GM18870 (cell line): Measurements from ENCODE around the gene HDAC7.

Source experiments
- ATAC-seq: cut with Tn5 transposase; IDR thresholded peaks from one replicate; pipeline ENCODE4 v1.9.1; 2021; ENCODE audit warnings: moderate library complexity; ENCODE audit not compliant: unreplicated experiment

Gene HDAC7

DNA sequence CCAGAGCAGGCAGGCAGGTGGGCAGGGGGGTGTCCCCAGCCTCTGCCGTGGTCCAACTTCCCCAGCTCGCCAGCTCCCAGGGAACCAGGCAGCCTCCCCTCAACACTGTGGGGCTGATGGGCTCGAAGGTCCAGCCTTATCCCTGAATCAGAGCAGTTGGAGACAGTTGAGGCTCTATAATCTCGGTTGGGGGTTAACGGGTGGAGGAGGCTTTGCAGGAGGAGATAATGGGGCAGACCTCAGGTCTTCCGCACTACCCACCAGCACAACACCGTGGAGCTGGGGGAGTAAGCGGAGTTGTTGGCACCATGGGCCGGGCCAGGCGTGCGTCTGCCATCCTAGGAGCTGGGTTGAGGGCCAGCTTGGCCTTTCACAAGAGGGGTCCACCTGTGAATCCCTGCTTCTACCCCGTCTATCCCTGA lies 13.9 kb upstream of the HDAC7 start:
- no peak for ATAC-seq

DNA sequence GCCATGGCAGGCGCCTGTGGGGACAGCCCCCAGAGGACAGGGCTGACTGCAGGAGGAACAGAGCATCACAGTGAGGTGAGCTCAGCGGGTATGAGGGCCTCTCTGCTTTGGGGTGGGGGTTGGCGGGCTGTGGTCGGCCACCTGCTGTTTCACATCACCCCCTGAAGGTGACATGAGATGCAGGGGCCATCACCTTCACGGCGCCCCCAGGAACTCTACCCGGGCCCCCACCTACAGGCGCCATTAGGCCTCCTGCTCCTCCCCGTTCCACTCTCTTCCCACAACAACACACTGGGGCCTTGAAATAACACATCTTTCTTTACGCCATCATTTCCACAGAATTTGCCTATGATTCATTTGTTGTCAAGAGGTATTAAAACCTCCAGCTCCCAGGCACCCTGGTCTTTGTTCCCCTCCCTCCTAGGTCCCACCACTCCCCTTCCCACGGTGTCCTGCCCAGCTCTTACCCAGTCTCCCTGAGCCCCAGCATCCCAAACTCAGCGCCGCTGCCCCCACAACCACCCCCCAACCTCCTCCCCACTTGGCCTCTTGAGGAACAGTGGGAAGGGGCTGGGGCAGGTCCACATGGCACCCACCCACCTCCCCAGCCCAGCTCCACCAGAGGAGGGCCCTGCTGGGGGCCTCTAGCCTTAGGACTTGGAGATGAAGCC lies 12.7 kb upstream of the HDAC7 start:
- no peak for ATAC-seq

DNA sequence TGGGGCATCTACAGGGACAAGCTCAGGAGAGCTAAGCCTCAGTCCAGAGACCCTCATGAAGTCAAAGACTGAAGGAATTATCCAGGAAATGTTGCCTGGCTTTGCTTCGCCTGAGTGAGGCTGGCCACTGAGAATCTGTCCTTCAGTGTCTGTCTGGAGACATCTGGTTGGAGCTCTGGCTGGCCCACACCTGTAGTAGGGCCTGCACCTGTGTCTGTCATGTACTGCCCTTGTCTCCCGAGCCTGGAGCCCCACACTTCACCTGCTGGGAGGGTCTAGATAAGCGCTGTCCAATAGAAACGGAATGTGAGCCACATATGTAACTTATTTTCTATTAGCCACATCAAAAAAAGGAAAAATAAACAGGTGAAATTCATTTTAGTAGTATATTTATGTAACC lies 9.9 kb upstream of the HDAC7 start:
- no peak for ATAC-seq

GRCh38 chr12:47828976-47829482 lies 9.3 kb upstream of the HDAC7 start:
- no peak for ATAC-seq

DNA sequence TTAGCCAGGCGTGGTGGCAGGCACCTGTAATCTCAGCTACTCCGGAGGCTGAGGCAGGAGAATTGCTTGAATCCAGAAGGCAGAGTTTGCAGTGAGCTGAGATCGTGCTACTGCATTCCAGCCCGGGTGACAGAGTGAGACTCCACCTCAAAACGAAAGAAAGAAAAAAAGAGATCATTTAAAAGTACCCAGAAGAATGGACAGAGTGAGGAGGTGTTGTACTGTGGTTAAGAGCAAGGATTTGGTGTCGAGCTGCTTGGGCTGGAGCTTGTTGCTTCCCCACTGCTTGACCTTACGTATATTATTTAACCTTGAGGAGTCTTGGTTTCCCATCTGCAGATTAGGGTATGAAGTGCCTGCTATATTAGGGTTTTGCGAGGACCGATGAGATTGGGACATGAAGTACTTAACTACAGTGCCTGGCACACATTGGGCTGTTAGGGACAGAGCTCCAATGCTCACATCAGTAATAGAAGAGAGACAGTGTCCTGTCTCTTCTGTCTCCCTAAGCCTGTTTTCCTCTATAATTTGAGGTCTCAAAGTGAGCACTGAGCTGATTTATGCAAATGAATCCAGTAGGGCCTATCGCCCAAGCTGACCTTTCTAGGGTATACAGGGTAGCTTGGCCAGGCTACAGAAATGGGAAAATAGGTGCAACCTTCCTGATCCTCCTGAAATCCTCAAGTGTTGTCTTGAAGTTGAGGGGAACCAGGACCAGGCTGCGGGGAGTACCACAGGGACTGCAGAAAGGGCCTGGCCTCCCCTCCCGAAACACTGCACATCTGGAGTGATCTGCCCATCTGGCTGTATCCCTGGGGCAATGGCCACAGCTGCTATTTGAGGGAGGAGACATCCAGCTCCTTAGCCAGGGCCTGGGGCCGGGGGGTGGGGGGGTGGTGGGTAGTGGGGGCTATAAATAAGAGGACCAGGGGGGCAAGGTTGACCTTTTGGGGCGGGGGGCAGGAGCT lies 8.6 kb upstream of the HDAC7 start:
- ATAC-seq, result no peak

GRCh38 chr12:47825173-47825639 lies 5.5 kb upstream of the HDAC7 start:
- no peak for ATAC-seq

DNA sequence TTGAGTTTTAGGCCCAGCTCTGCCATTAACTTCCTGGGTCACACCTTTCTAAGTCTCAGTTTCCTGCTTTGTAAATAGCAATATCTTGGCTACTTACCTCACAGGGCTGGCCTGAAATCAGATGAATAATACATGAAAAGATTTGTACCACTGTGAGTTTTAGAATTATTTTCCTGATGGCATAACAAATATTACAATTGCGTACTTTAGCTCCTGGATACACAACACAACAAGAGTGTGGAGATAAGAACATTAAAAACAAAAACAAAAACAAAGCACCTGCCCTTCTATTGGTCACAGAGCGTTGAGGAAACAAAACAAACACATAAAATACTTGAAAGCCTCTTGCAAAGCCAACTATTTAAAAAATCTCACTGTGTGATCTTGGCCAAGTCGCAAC lies 4.9 kb upstream of the HDAC7 start:
- ATAC-seq, result no peak

DNA sequence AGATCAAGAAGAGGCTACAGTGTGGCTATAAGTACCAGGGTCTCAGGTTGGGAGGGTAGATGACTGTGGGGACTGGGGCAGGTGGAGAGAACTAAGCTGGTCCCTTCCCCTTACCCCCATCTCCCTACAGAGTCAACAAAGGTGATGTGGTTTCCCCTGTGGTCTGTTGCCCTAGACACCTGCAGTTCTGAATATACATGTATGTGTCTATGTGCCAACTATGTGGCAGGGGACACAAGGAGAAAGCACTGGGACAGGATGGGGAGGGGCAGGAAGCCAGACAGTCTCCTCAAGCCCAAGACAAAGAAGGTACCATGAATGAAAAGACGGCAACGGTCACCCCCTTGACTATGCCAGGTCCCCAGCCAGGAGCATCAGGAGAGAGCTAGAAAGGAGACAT lies 4.5 kb upstream of the HDAC7 start:
- ATAC-seq, result no peak

DNA sequence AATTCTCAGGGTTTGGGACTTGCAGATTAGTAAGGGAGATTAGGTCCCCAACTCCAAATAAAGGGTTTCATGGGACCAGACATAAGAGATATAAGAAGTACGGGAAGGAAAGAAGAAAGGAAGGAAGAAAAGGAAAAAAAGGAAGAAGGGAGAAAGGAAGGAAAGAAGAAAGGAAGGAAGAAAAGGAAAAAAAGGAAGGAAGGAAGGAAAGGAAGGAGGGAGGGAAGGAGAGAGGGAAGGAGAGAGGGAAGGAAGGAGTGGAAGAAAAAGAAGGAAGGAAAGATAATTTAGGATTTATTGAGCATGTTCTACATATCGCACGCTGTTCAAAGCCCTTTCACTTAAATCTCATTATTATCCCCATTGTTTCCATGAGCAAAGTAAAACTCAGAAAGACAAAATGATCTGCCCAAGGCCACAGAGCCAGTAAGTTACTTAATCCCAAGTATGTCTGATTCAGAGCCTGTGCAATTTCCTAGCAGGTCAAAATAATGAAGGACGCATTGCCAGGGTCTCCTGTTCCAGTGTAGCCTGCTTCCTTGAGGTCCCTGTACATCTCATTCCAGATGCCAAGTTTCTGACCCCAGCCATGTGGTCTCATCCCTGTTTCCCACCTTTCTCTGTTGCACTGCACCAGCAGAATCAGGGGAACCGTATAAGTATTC lies 3.9 kb upstream of the HDAC7 start:
- ATAC-seq, result no peak

- ATAC-seq, result no peak
Observed at GRCh38 chr12:47822863-47823262, 3.2 kb upstream of the HDAC7 start.

DNA sequence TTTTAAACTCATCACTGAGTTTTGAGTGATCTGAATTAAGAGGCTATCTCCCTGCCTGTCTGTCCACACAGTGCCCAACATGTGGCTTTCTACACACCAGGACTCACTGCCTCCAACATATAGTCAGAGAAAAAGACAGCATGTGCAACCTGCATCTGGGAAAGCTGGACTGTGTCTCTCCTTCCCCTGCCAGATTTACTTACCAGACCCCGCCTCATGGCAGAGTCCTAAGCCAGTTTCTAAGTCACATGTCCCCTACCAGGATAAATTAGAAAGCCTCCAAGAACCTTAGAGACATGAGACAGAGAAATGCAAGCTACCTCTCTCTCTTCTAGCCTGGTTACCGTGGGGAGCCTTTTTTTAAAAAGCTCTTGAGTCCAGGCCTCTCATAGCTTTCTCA lies 2.7 kb upstream of the HDAC7 start:
- no peak for ATAC-seq

DNA sequence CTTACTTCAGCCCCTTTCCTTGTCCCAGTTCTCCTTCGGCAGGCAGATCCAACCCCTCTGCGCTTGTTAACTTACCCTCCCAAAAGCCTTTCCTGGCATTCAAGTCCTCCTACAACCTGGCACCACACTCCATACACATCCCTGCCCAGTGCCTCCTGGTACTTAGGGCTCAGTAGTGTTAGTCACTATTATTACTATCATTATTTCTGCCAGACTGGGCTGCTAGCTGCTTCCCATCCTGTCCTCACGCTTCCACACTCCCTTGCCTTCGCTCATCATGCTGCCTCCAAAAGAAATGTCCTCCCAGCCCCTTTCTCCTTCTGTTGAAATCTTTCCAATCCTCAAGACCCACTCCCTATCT lies 1.6 kb upstream of the HDAC7 start:
- no peak for ATAC-seq

- no peak for ATAC-seq
Observed at GRCh38 chr12:47820631-47821345, 1.1 kb upstream of the HDAC7 start.

DNA sequence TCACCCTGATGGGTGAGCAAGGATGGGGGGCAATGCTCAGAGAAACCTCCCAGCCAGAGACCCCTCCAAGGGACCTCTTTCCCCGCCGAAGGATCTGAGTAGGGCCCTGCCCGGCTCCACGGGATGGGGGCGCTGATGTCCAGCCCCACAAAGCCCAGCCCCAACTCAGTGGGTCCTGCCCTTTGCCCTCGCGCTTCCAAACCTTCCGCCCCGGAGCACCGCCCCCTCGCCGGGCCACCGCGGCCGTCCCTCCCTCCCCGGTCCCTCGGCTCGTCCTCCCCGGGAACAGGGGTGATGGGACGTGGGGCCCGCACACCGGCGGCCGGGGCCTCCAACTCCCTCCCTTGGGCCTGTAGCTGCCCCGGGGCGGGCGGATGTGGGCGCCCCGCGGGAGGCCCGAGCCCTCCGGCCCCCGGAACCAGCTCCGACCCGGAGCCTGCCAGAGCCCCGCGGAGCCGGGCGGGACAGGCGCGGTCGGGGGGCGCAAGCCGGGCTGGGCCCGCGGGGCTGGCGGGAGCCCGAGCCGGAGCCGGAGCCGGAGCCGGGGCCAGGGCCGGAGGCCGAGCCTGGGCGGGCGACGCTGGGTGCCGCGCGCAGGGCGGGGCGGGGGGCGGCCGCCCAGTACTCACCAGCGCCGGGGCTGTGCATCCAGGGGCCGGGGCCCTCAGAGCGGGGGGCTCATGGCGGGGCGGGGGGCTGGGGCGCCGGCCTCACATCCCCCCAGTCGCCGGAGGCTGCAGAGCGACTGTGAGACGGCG lies 386 bp downstream of the HDAC7 start:
- no peak for ATAC-seq

DNA sequence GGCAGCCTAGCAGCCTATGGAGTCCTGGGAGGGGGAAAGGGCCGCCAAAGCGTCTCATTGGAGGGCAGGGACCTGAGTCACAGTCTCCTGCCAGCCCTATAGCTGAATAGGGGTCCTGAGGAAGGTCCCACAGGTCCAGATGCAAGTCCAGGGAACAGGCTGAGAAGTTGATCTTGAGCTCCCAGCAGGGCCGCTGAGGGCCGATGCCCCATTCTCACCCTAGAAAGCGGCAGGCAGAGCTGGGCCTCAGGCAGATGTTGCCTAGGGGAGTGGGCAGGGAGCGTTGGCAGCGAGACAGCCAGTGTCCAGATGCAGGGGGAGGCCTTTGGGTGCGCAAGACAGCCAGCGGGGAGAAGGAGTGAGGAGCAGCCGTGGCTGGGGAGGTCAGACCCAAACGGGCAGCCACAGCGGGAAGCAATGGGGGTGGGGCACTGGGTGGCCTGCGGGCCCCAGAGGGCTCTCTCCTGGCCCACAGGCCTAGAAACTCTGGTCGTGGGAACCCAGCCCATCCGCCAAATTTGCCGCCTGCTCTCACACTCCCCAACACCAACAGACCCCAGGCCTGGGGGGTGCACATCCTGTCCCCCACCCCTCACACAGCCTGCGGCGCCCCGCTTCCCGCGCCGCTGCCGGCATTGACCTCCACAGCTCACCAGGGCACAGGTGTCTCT lies 1.1 kb downstream of the HDAC7 start:
- no peak for ATAC-seq

- ATAC-seq, result no peak
Observed at GRCh38 chr12:47818007-47818376, 1.7 kb downstream of the HDAC7 start.

DNA sequence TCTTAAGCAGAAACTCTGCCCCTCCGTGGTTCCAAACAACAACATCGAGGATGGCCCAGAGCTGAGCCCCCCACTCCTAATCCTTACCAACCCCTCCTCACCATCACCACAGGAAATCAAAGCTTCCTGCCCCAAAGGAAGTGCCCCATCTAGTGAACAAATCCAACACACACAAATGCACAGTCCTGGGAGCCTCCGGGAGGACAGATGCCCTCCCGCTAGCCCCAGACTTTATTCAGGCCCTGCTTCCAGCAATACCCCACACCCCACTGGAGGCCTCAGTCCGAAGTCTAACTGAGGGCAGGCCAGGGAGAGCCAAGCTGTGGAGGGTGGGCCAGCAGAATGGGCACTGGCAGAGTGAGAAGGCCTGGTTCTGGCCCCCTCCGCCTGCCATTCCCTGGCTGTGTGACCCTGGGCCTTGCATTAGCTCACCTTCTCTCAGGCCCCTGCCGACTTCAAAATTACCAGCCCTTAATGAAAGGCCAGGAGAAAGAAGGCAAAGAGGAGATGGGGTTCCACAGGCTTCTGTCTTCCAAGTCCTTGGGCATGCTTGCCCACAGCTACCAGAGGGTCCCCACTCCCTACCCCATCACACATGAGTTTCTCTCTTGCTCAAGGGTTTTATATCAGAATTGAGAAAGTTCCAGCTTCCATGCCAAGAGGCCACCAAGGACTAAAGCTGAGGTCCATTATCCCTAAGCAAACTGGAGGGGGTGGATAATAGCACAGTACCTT lies 2.3 kb downstream of the HDAC7 start:
- ATAC-seq, result no peak

DNA sequence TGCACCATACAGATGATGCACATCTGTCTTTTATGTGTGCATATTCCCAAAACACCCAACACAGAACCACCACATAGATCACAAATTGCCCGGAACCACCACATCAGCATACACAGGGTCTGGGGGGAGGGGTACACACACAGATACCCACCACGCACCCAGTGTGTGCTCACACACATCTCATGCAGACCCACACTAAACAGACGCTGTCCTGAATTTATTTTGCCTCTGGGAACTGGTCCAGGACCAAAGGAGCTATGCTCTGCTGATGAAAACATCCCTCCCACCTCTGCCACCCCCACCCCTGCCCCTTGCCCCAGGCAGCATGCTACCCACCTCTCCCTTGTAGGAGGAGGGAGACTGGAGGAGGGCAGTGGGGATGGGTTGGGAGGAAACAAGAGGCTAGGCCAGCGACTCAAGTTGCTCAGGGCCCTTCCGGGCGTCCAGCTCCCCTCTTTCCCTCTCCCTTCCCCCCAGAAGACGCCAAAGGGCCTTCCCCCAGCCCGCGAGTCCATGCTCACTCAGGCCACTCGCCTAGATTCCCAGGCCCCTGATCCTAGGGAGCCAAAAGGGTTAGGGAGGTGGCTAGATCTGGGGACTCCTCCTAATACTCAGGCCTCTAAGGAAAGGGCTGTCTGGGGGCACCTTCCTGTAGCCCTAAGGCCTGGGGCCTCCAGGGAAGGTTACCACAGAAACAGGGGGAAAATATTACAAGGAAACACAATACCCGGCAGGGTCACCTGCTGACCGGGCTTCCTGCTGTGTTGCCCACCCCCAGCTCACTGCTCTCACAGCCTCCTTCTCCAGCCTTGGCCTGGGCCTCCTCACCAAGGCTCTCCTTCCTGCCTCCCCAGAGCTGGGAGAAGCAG lies 3.1 kb downstream of the HDAC7 start:
- ATAC-seq, result no peak
